Testis (tissue), 3 donors: Measurements from ENCODE around the gene CASK. TPM values are rescaled to one million over a fixed set of nuclear protein-coding genes. Genes with fewer than 3 reads are reported as not detected.

ENCODE experiments used
- DNase-seq: peaks from one replicate; pipeline ENCODE4 v3.0.0-alpha.2; 2019
- H3K27ac ChIP-seq, 2 donors: fragments of 200-600 bp; sonication (generic); one replicate each; pipeline ENCODE4 v1.5.1; 2019
- H3K27me3 ChIP-seq: fragments of 200-600 bp; sonication (generic); one replicate; pipeline ENCODE4 v1.5.1; 2019
- H3K36me3 ChIP-seq: fragments of 200-600 bp; sonication (generic); one replicate; pipeline ENCODE4 v1.5.1; 2017; ENCODE audit warnings: low read depth; ENCODE audit errors: missing control alignments
- H3K4me1 ChIP-seq: fragments of 200-600 bp; sonication (generic); one replicate; pipeline ENCODE4 v1.5.1; 2019
- H3K4me3 ChIP-seq, 2 donors: fragments of 200-600 bp; sonication (generic); one replicate each; pipeline ENCODE4 v1.5.1; 2017 to 2019
- H3K9me3 ChIP-seq: fragments of 200-600 bp; sonication (generic); one replicate; pipeline ENCODE4 v1.5.1; 2017
- POLR2A ChIP-seq: fragments of 450-650 bp; IDR thresholded peaks from one replicate; pipeline ENCODE4 v1.6.1; 2017; ENCODE audit warnings: antibody characterized with exemption, mild to moderate bottlenecking, moderate library complexity
- WGBS, 2 donors: methylation state at CpG; one replicate each; pipeline ENCODE4 v1.1.5; 2018; 5-methylcytosine and 5-hydroxymethylcytosine counted together
- intact Hi-C: fragments of 100-400 bp; cut with DNase I; formaldehyde crosslinking; loops from one replicate; pipeline ENCODE4 v1.15.1; 2023; ENCODE audit warnings: low total_unique reads
- polyA plus RNA-seq: library from polyadenylated mRNA; stranded (reverse); fragments of 350-450 nt; fragmentation: Illumina TruSeq; extraction: RNeasy Lipid Tissue Mini Kit (QIAGEN cat#74804); gene quantifications from one replicate; pipeline ENCODE4 v1.2.3, GENCODE V29; 2014; ENCODE audit warnings: low read depth, low replicate concordance; ENCODE audit not compliant: insufficient read depth
- total RNA-seq, 2 donors: library from RNA; depleted of rRNA; stranded (reverse); fragments of >200 nt; gene quantifications; one replicate each; pipeline ENCODE4 v1.2.3, GENCODE V29; 2016
- TF ChIP-seq, protein P1 (sequence below), 3 experiments: fragments of 450-650 bp in 2 of 3; fragments of 200-600 bp in 1 of 3; sonication (generic) in 1 of 3; IDR thresholded peaks; one replicate each; pipeline ENCODE4 v1.5.1; 2016 to 2019; ENCODE audit warnings: antibody characterized with exemption in 3 of 3, mild to moderate bottlenecking in 2 of 3, moderate library complexity in 1 of 3

CASK gene
- total and polyA plus RNA-seq, 3 donors from 2014 or later: 8.5 to 20.9 (median 14.5) TPM

DNA sequence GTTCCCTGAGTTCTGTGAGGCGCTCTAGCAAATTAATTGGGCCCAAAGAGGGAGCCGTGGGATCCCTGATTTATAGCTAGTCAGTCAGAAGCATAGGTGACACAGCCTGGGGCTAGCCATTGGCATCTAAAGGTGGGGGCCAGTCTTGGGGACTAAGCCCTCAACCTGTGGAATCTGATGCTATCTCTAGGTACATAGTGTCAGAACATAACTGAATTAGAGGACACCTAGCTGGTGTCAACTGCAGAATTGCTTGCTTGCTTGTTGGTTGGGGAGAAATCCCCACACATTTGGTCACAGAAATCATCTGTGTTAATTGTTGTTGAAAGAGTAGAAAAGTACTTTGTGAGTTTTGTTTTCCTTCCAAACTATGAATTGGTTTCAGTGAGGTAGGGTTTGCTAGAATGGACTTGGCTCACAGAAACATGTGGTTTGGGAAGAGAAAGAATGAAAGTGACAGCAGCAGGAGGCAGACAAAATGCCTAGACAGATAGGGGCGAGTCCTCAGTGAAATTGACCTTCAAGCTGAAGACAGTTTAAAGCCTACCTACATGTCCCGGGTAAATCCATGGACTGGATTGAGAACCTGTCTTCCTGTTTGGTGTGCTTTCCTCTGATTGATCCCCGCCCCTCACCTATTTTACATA lies 212.2 kb downstream of the CASK start:
- H3K27me3 ChIP-seq: no peaks in the 10 kb centered on the region
- DNase-seq: no peak
- no peaks in the 10 kb centered on the region for H3K9me3 ChIP-seq
- intact Hi-C loops: no loop called here
- TF ChIP-seq POLR2A: no peak
- TF ChIP-seq, protein P1, sequence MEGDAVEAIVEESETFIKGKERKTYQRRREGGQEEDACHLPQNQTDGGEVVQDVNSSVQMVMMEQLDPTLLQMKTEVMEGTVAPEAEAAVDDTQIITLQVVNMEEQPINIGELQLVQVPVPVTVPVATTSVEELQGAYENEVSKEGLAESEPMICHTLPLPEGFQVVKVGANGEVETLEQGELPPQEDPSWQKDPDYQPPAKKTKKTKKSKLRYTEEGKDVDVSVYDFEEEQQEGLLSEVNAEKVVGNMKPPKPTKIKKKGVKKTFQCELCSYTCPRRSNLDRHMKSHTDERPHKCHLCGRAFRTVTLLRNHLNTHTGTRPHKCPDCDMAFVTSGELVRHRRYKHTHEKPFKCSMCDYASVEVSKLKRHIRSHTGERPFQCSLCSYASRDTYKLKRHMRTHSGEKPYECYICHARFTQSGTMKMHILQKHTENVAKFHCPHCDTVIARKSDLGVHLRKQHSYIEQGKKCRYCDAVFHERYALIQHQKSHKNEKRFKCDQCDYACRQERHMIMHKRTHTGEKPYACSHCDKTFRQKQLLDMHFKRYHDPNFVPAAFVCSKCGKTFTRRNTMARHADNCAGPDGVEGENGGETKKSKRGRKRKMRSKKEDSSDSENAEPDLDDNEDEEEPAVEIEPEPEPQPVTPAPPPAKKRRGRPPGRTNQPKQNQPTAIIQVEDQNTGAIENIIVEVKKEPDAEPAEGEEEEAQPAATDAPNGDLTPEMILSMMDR (IDR thresholded peaks at IDR 0.05): no peak
- H3K4me3 ChIP-seq: no peak overlapping the region
- 94 to 95% methylated on average over 5 of the region's 5 CpGs for WGBS, 2 donors
- H3K36me3 ChIP-seq: no peaks in the 10 kb centered on the region
- H3K27ac ChIP-seq: no peak overlapping the region
- no peaks in the 10 kb centered on the region for H3K4me1 ChIP-seq

DNA sequence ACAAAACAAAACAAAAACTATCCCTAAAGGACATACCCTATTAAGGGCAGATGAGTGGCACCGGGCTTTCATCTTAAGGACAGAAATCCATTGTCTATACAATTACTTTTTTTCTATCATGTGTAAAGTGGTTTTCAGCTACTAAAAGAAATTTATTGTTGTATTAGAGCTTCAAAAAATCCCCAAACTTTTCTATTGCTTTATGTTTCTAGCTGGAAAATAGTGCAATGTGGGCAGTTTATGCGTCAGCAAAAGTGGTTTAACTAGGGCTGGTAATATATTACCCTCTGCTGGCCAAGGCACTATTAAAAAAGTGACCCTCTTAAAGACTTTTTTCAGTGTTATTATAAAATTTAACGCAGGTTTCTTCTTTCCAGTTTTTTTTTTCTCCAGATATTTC lies 214.9 kb downstream of the CASK start:
- intact Hi-C loops: no loop called here
- TF ChIP-seq, protein P1 (IDR thresholded peaks at IDR 0.05): no peak
- TF ChIP-seq POLR2A: no peak
- no peaks in the 10 kb centered on the region for H3K9me3 ChIP-seq
- H3K27ac ChIP-seq: no peak overlapping the region
- H3K36me3 ChIP-seq: no peaks in the 10 kb centered on the region
- no peak overlapping the region for H3K4me3 ChIP-seq
- no peak for DNase-seq
- no peaks in the 10 kb centered on the region for H3K4me1 ChIP-seq
- H3K27me3 ChIP-seq: no peaks in the 10 kb centered on the region
- 53 to 78% methylated on average over 3 of the region's 3 CpGs for WGBS, 2 donors

DNA sequence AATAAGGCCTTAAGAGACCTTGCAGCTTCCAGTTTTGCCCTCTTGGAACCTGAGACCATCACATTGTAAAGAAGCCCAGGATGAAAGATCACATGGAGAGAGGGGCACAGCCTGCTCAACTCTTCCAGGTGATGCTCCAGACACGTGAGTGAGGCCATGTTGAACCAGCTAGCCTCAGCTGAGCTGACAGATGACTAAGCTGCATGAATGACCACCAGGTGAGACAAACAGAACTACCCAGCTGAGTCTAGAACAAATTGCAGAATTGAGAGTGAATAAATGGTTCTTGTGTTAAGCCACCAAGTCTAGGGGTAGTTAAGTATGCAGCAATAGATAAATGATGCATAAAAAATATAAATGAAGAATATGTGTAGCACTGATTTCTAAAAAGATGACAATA lies 216.1 kb downstream of the CASK start:
- no peaks in the 10 kb centered on the region for H3K4me1 ChIP-seq
- TF ChIP-seq POLR2A: no peak
- TF ChIP-seq, protein P1 (IDR thresholded peaks at IDR 0.05): no peak
- WGBS, 2 donors: 75 to 100% methylated on average over 1 of the region's 1 CpG
- H3K9me3 ChIP-seq: no peaks in the 10 kb centered on the region
- no peak overlapping the region for H3K4me3 ChIP-seq
- no peak overlapping the region for H3K27ac ChIP-seq
- no peak for DNase-seq
- H3K36me3 ChIP-seq: no peaks in the 10 kb centered on the region
- intact Hi-C loops: no loop called here
- H3K27me3 ChIP-seq: no peaks in the 10 kb centered on the region

DNA sequence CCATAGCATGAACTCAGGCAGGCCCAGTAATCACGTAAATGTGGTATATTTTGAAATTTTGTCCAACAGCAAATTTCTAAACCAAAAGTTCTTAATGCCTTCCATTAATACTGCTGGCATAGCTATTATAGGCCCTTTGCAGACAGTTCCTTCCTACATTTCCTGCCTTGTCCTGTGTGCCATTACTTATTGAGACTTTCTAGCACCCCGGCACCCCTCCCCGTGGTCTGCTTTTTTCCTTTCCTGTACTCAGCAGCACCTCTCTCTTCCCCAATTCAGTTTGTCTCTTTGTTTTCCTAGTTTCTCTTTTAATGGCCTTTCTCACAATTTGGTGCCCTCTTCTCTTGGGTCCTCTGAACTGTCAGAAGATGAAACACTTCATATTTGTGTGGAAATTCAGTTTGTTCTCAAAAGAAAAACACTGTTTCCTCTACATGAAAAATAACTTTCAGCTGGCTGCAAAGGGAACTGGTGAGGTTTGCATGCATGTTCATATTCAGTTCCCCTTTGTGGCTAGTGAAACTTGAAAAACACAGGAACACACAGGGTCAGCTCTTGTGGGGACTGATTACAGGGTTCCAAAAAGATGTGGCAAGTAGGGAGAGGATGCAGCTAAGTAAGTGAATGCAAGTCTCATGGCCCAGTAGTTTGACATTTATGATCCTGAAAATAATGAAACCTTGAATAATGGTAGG lies 217.5 kb downstream of the CASK start:
- no peak overlapping the region for H3K27ac ChIP-seq
- no peaks in the 10 kb centered on the region for H3K4me1 ChIP-seq
- no peak overlapping the region for H3K4me3 ChIP-seq
- TF ChIP-seq, protein P1 (IDR thresholded peaks at IDR 0.05): no peak
- TF ChIP-seq POLR2A: no peak
- WGBS, 2 donors: 62 to 72% methylated on average over 3 of the region's 3 CpGs
- no peaks in the 10 kb centered on the region for H3K36me3 ChIP-seq
- H3K27me3 ChIP-seq: no peaks in the 10 kb centered on the region
- no peaks in the 10 kb centered on the region for H3K9me3 ChIP-seq
- intact Hi-C loops: no loop called here
- no peak for DNase-seq
